GM19025 (cell line): Measurements from ENCODE around the gene CAMK2G.
A peak's percentile ranks its signal among the peaks of the same experiment; 100 is the strongest.

Experiments used
- ATAC-seq: cut with Tn5 transposase; IDR thresholded peaks from one replicate; pipeline ENCODE4 v1.9.1; 2021; ENCODE audit warnings: mild to moderate bottlenecking, low read depth, moderate library complexity; ENCODE audit not compliant: unreplicated experiment

Gene CAMK2G

GRCh38 chr10:73884017-73884416 lies 9.7 kb upstream of the CAMK2G start:
- ATAC-seq = no peak

- ATAC-seq = no peak
These were observed 7.0 kb upstream of the CAMK2G start for GRCh38 chr10:73881221-73881919.

DNA sequence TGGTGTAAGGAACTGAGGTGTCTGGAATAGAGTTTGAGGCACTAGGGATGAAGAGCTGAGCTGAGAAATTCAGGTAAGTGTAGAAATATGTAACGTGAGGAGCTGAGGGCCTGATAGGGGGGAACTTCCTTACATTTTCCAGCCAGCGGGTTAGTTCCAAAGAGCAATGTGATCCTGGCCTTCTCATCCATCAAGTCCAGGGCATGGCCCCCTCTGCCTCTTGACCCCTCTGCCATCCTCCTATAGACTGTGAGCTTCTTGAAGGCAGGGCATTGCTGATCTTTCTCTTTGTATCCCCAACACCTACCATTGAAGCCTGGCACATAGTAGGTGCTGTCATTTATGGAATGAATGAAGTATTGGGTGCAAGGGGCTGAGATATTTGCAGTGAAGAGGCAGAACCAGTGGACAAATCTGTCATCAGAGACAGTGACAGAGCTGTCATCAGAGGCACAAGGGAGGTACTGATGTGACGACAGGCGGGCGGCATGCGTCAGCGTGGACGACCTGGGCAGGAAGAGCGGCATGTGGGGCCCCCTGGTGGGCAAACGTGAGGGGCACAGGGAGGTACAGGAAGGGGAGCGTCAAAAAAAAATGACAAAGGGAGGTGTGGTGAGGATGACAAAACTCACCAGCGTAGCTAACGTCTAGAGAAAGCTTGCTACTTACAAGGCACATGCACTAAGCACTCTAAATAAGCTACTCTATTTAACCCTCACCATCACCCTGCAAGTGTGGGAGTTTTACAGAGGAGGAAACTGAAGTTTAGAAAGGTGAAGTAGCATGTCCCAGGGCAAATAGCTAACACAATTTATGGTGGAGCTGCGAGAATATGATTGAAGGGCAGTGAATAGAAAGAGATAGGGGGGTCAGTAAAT lies 5.2 kb upstream of the CAMK2G start:
- peak; percentile 73 for ATAC-seq

DNA sequence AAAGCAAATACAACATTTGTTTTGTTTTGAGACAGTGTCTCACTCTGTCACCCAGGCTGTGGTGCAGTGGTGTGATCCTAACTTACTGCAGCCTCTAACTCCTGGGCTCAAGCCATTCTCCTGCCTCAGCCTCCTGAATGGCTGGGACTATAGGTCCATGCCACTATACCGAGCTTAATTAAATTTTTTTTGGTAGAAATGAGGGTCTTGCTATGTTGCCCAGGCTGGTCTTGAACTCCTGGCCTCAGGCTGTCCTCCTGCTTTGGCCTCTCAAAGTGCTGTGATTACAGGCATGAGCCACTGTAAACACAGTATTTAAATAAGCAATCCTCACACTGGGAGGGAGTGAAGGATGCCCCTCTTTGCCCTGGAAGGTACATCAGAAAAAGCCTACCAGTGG lies 4.0 kb upstream of the CAMK2G start:
- ATAC-seq = no peak

DNA sequence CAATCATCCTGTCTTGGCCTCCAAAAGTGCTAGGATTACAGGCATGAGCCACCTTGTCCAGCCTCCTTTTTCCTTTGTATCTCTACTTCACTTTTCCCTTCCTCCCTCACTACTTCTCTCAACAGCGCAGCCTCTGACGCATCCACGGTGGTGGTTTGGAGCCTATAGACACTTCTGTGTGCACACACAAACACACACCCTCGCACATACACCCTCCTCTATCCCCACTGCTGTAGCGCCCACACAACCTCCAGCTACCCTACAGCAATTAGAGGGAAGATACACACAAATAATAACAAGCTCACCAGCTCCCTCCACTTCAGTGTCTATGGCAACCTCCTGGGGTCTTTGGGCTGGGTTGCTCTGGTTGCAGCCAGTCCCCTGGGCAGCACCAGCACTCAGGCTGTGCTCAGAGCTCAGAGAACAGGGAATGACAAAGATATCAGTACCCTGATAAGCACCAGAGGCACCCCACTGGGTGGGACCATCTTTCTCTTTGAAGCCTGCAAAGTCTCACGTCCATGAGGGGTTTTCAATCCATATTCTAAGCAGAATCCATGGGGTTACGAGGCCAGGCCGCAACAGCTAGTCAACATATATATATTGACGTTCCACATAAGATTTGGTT lies 3.3 kb upstream of the CAMK2G start:
- no peak for ATAC-seq

DNA sequence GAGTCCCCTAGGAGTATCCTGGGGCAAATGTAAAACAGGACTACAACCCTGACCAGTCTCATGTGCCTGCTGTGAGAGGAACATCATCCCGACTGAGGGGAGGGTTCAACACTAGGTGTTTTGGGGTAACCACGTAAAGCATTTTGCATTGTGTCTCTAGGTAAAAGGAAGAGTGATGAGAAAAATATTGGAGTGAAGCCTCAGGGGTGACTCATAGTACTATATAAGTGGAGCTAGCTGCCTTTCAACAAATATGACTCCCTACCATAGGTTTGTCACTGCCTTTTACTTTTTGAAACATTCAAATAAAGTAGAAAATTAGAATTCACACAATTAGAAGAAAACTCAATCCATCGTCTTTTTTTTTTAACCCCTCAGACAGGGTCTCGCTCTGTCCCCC lies 2.6 kb upstream of the CAMK2G start:
- no peak for ATAC-seq

DNA sequence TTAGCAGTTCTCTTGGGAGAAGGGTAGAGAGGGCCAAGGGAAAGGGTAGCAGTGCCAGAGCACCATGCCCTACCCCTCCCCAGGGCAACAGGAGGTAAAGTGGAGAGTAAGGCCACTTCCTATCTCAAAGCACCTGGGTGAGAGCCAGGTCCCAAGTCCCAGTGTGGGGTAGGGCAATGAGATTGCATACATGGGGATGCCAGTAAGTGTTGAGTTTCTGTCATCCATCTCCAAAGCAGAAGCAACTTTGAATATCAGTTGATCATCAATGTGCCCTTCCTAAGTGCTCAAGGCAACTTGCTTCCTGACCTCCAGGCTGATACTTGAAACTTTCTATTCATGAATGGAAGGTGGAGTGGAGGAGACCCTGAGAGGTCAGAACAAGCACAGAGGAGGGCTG lies 2.2 kb upstream of the CAMK2G start:
- no peak for ATAC-seq

- no peak for ATAC-seq
These were observed 1.8 kb upstream of the CAMK2G start for GRCh38 chr10:73876157-73876556.

DNA sequence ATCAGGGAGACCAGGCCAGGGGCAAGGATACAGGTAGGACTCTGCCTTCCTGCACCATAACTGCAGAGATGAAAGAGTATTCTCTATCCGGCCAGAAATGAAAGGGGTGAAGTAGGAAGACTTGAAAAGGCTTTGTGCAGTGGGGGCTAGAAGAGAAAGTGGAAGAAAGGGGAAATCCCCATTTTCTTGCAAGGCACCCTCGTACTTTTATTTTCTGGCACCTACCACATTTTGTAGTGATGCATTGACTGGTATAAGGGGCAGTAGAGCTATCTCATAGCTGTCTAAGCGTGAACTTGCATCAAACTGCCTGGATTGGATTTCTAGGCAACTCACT lies 752 bp upstream of the CAMK2G start:
- peak; percentile 13 for ATAC-seq

DNA sequence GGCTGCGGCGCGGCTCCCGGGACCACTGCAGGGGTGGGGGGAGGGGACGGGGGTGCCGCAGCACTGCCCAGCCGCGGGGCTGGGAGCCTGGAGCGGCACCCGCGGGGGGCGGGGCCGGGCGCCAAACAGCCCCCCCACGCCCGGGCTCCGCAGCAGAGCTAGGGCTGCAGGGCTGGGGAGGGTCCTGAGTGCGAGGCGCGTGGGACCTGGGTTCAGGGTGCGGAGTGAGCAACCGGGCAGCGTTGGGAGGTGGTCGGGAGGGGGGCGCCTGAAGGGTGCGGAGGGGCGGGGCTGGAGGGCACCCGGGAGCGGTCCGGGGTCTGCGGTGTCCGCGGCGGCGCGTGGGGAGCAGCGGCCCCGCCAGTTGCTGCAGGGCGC lies 528 bp downstream of the CAMK2G start:
- ATAC-seq = no peak

DNA sequence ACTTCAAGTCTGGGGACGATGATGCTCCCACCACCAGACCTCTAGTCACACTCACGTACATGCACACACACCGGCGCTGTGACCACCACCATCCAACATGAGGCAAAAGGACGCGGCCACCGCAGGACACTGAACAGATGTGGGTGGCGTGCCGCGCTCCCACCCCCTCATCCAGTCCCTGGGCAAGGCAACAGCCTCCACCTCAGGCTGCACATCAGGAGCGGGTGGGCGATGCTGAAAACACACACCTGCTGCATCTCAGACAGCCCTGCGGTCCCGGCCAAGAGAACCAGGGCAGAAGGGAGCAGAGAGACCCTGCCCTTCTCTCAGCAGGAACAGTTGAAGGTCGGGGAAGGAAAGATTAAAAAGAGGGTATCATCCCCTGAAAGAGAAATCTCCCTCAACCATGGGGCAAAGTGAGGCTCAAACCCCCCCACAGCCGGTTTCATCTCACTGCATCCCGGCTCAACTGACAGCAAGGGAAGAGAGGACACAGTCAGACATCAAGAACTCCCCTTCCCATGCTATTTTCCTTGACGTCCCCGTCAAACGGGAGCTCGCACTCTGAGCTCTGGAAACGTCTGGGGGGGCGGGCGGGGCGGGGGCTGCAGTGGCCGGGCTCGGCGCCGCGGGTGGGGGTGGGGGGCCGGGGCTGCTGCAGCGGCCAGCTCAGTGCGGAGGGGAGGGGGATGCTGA lies 1.1 kb downstream of the CAMK2G start:
- no peak for ATAC-seq

GRCh38 chr10:73872190-73872710 lies 2.1 kb downstream of the CAMK2G start:
- no peak for ATAC-seq

- no peak for ATAC-seq
These were observed 2.8 kb downstream of the CAMK2G start for GRCh38 chr10:73871295-73872189.

DNA sequence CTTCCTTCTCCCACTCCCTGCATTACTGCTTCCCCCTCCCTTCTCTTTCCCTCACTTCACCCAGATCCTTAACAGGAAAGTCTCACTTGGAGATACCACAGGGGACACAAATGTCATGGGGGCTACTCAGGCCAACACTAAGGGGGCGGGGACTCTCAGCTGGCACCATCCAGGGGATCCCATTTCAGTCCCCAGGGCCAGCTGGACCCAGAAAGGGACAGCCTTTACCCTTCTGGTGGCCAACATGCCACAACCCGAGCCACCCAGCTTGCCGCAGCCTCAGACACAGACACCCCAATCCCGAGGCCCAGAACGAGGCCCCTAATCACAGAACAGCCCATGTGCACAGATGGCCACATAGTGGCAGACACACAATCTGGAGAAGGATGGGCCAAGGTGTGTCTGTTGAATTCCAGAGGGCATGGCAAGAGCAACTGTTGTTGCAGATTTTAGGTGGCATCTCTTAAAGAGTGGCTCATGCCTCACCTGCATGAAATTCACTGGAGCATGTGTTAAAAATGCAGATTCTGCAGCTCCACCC lies 5.6 kb downstream of the CAMK2G start:
- no peak for ATAC-seq

- no peak for ATAC-seq
These were observed 6.3 kb downstream of the CAMK2G start for GRCh38 chr10:73867871-73868631.

GRCh38 chr10:73867126-73867807 lies 7.1 kb downstream of the CAMK2G start:
- no peak for ATAC-seq

GRCh38 chr10:73866621-73867020 lies 7.7 kb downstream of the CAMK2G start:
- ATAC-seq = no peak
